Measurements from ENCODE around the gene PARP3.

PARP3 gene

DNA sequence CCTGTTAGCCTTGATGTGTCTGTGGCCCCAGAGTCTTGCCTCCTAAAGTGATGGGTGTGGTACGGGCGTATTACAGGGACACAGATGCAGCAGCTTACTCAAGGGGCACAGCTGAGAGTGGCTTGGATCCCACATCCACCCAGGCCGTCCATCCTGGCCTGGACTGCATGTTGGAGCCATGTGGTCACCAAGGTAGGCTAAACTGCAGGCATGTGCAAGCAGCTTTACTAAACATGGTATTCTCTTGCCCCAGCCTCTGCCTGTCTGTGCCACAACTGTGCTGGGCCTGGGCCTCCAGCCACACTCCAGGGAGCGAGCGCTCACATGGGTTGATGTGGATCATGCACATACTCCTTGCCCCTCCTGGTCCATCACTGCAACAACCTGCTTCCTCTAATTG, 7.0 kb downstream of the PARP3 start:
- no peak for DNase-seq

DNA sequence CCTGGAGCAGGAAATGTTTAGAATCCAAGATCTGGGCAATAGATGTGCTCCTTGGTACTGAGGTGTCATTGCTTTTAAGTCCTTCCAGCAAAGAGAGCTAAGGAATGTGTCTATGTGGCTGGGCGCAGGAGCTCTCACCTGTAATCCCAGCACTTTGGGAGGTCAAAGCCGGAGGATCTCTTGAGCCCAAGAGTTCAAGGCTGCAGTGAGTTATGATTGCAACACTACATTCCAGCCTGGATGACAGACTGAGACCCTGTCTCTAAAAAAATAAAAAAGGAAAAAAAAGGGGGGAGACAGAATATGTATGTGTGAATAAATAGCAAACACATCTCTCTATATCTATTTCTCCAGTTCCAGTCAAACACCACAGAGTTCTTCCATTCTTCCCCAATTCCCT, 8.7 kb downstream of the PARP3 start:
- DNase-seq: no peak

DNA sequence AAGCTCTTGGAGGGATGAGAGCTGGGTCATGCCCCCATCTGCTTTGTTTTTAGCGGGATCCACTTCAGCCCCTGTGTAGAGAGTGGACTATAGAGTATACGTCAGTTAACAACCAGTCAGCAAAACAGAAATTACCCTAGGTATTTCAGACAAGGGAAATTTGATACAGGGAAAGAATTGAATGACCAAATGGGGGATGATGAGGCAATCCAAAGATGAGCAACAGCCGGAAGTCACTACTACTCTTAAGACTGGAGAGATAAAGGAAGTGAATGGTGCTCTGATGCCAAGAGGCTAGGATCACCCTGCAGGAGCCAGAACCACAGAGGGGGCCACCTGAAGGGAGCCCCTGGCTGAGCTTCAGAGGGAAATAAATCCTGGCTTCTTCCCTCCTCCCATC, 11.3 kb downstream of the PARP3 start:
- DNase-seq: no peak

DNA sequence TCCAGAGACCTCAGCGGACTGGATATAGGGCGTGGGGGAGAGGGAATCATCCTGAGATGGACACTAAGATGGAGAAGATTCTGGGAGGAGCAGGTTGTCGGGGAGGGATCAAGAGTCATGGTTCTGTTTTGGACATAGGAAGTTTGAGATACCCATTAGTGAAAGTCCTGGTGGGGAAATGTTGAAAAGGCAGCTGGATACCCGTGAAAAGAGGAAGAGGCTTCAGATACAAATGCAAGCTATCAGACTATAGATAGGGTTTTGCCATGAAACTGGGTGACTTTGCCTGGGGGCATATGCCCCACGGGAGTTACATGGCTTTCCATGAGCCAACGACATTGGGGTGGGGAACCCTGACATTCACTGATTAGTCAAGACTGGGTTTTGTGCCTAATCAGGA, 11.9 kb downstream of the PARP3 start:
- DNase-seq: no peak

DNA sequence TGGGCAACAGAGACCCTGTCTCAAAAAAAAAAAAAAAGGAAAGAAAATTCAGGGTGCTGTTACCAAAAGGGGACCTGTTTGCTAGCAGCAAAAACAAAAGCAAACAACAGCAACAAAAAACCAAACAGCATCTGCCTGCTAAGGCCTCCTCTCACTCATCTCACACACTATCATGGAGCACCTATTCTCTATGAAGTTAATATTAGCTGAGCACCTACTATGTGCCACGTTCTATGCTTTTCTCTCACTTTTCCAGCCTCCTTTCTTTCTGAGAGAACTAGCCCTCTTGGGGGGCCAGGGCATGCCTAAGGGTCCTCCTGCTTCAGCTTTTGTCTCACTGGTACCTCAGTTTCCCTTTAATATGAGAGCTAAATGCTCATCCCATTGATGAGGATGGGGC, 12.6 kb downstream of the PARP3 start:
- DNase-seq: no peak

DNA sequence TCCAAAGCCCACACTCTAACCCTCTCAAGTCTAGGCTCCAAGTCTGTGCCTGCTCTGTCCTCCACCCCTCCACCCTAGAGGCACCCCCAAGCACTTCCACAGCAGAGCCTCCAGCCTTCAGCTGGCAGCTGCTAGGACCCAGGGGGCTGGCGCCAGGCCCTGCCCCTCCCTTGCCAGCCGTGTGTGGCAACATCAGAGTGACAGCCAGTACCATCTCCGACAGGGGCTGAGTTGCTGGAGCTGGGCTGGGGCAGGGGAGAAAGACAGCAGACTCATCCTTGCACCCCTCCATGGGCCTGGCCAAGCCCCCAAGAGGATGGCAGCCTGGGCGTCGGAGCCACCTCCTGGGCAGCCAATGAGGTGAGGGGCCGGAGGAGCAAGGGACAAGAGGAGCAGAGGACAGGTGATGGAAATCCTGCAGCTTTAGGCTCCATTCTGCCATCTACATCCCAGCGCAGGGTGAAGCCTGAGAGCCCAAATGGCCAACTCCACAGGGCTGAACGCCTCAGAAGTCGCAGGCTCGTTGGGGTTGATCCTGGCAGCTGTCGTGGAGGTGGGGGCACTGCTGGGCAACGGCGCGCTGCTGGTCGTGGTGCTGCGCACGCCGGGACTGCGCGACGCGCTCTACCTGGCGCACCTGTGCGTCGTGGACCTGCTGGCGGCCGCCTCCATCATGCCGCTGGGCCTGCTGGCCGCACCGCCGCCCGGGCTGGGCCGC, 13.2 kb downstream of the PARP3 start, which contains the start of gene GPR62:
Gene GPR62 (plus strand): TSS at position 207 of the 718 bp plus-strand sequence. CDS start 272 bp downstream, at position 479.
- DNase-seq: no peak

DNA sequence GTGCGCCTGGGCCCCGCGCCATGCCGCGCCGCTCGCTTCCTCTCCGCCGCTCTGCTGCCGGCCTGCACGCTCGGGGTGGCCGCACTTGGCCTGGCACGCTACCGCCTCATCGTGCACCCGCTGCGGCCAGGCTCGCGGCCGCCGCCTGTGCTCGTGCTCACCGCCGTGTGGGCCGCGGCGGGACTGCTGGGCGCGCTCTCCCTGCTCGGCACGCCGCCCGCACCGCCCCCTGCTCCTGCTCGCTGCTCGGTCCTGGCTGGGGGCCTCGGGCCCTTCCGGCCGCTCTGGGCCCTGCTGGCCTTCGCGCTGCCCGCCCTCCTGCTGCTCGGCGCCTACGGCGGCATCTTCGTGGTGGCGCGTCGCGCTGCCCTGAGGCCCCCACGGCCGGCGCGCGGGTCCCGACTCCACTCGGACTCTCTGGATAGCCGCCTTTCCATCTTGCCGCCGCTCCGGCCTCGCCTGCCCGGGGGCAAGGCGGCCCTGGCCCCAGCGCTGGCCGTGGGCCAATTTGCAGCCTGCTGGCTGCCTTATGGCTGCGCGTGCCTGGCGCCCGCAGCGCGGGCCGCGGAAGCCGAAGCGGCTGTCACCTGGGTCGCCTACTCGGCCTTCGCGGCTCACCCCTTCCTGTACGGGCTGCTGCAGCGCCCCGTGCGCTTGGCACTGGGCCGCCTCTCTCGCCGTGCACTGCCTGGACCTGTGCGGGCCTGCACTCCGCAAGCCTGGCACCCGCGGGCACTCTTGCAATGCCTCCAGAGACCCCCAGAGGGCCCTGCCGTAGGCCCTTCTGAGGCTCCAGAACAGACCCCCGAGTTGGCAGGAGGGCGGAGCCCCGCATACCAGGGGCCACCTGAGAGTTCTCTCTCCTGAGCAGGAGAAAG, 14.0 kb downstream of the PARP3 start:
- DNase-seq: no peak

DNA sequence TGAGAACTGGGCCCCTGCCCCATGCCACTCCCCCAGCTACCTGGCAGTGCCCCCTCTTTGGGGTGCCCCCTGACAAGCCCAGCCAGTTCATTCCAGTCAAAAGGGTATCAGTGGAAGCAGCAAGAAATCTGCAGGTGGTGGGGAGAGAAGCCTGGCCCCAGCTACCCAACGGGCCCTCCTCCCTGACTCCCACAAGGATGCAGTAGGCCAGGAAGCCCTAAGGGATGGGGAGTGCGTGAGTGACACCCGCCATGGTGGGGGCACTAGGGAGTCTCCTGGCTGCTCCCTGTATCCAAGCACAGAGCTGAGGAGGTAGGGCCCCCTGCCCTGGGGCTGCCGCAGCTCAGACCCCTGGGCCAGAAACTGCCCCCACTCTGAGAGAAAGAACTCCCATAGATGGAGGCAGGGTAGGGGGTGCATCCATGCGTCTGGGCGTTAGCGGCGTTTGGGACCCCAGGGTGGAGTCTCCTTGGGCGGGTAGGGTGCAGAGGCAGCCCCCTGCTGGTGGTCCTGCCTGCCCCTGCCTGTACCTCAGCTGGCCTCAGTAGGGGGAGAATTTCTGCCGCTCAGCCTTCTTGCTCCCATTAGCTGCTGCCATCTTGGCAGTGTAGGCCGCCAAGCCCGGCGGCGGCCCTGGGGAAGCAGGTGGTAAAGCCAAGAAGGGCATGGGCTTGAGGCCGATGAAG, 15.5 kb downstream of the PARP3 start:
- no peak for DNase-seq

DNA sequence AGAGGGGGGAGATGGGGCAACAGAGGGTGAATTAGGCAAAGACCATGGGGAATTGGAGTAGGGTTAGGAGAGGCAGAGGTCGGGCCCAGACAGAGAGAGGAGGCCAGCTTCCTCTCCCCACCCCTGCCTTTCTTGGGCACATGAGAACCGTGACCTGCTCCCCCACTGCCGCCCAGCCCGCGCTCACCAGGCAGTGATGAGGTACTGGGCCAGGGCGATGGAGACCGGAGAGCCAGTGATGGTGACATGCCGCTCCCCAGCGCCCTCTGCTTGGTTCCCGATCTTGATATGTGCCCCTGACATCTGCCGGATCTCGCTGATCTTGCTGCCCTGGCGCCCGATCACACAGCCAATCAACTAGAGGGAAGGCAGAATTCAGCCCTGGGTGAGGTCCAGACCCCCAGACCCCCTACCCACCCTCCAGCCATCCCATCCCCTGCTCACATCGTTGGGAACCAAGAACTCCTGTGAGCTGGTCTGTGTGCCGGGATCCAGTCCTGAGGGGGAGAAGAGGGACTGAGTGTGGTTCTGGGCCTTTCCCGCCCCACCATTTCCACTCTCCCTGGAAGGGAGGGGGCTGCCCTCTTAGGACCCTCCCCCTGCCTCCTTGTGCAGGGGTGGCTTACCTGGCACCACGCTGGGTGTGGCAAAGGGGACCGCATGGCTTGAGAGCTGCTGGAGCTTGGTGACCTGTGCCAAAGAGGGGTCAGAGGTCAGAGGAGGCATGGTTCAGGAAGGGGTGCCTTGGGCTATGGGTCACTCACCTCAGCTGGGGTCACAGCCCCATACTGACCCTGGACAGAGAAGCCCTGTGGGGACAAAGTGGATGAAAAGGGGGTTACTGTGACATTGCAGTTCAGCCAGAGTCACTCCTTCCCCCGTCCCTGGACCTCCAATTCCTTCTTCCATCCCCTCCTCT, 16.7 kb downstream of the PARP3 start:
- DNase-seq: no peak

DNA sequence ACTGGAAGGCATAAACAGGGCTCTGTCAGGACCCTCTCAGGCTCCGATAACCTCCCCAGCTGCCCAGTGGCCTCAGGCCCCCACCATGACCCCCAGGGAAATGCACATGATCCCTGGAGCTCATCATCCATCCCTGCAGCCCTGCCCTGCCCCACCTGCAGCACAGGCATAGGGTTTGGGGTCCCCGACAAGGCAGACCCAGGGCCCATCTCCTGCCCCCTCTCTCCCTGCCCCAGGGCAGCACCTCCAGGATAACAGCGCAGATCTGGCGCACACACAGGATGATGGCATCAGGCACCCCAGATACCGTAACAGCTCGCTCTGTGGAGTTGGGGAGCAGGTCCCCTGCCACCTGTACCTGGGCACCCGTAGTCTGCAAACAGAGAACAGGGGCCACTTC, 17.5 kb downstream of the PARP3 start:
- DNase-seq: no peak

DNA sequence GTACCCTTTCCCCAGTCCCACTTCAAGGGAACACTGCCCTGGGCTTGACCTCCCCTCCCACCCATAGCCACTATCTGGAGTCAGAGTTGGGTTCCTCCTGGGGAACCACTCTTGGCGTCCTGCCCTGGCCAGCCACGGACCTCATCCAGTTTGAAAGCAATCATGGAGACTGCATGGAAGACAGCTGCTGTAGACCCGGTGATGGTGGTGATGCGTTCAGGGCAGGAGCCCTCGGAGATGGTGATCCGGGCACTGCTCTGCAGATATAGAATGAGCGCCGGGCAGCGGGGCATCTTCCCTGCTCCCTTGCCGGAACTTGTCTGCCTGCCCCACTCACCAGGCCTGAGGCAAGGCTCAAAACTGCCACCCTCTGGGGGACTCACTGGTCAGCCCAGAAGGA, 18.2 kb downstream of the PARP3 start:
- no peak for DNase-seq

DNA sequence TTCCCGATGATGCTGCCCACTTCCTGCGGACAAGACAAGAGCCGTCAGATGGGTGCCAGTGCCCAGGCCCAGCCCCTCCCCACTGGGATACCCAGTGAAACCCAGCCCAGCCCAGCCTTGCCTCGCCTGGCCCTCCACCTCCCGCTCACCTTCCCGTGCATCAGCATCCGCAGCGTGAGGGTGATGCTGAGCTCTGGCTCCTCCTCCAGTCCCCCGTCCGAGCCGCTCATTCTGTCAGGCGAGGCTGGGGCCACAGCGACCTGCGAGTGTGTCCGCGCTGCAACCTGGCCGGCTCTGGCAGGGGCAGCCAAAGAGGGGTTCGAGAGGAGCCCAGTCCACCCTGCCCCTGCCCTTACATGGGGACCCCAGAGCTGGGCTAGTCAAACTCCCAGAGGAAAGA, 18.8 kb downstream of the PARP3 start:
- DNase-seq: no peak

DNA sequence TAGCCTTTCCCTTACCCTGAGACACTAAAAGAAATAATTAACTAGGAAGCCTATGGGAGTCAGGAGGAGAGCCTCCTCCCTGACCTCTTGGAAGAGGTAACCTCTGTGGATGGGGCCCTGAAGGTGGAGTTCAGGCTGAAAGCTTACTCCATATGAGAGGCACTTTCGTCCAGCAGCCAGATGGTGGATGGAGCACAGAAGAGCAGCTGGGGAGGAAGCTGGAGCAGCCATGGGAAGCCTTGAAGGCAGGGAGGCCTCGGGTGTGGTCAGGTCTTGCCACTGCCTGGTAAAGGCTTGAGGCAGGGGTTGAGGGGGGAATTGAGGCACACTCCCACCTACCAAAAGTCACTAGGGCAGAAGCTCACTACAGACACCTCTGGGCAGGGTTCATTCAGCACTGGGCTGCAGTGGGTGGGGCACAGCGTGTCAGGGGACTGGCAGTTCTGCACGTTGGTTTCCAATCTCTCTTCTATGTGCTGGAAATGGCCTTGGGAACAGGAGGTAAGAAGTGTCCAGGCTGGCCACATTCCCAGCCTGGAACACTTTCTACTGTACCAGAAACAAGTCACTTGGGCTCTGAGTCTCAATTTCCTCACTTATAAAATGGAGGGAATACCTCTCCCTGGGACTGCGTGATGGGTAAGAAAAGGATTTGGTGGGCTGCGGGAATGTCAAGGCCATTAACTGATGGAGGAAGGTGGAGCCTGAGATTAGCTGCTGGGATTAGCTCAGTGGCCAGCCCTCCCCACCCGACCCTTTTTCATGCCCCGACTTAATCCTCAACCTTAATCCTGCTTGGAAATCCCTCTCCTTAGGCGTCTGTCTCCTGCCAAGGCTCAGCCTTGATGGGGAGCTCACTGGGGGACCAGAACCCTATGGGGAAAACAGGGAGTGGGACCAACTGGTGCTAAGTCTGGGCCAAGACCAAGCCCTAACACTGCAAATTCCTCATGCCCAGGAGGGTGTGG, 19.7 kb downstream of the PARP3 start:
- no peak for DNase-seq

DNA sequence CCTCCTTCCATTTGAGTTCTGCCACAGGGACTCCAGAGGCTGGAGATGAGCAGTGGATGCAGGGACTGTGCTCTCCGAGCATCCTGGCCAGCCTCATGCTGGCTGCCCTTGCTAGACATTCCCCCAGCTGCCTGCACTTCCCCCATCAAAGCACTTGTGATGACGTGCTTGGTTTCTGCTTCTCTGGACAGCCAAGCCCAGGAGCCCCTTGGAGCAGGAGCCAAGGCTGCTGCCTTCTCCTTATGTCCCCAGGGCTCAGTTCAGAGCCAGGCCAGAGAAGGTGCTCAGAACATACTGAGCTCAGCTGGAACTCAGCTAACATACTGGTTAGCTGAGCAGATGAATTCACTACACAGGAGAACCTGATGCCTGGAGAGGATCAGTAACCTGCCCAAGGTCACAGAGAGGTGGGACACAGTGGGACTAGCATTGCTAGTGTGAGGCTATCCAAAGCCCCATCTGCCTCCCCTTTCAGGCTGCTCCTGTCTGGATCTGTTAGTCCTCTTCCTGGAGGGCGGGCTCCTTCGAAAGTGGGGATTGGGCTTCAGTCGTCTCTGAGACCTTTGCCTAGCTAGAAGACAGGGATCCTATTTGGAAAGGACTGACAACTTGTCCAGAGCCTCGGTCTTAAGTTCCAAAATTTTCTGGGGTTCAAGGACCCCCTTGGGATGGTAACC, 20.8 kb downstream of the PARP3 start:
- no peak for DNase-seq

DNA sequence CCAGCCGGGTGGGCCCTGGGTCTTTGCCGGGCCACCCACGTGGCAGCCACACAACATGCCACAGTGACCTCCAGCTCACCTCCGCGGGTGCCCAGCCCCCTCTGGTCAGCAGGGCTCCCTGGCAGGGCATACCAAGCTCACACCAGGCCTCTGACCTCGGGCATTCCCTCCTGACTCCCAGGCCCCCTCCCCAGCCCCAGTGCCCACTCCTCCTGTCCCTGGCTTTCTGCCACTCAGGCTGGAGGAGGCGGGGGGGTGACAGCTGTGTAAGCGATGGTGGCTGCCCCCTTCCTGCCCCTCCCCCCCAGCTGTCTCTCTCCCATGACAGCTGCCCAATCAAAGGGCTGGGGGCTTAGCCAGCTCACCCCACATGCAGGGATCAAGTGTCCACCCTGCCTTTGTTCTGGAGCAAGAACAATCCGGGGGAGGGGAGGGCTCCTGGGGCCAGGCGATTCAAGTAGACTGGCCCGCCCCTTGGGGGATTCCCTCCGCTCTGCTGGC, 21.8 kb downstream of the PARP3 start:
- no peak for DNase-seq

DNA sequence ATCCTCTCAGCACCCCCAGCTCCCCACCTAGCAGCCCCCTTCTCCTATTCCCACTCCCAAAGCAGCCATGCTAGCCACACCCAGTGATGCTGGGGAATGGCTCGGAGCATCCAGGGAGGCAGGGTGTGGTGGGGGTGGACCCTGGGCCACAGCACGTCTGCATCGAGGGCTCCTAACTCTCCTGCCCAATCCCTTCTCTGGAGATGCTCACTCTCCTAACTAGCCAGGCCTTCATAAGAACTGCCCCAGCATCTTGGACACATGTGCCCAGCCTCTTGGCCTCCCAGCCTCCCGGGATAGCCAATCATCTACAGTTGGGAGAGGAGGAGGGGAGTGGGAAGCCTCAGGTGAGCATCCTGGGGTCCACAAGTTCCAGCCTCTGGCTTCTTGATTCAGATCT, 22.4 kb downstream of the PARP3 start:
- DNase-seq: no peak

DNA sequence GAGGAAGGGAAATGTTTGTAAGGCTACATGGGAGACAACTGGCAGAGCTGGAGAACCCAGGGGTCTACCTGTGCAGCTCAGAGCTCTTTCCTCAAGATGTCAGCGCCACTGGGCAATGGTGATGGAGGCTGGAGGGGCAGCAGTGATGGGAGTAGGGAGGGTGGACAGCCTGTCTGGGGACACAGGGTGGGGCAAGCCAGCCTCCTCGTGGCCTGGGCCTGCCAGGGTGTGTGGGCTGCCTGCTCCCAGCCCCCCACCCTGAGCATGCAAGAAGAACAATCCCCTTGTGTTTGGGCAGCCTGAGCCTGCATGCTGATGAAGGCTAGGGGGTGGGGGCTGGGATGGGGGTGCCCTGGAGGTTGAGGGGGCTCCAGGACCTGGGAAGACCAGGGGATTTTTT, 23.9 kb downstream of the PARP3 start:
- DNase-seq: no peak

DNA sequence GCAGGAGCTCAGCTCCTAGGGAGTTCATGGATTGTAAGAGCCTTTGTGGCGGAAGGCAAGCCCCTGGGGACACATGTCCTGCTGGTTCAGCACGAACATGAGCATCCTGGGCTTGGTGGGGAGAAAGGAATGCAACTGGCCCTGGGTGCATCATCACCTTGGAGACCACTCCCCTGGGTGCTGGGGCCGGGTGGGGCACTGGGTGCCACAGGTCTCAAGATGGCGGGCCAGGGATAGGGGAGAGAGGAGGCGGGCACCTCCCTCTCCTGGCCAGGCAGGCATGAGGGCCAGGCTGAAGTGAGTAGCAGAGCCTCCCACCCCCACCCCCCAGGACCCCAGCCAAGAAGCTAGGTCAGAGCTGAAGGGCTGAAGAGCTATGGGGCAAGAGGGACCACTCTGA, 24.3 kb downstream of the PARP3 start:
- DNase-seq: no peak

DNA sequence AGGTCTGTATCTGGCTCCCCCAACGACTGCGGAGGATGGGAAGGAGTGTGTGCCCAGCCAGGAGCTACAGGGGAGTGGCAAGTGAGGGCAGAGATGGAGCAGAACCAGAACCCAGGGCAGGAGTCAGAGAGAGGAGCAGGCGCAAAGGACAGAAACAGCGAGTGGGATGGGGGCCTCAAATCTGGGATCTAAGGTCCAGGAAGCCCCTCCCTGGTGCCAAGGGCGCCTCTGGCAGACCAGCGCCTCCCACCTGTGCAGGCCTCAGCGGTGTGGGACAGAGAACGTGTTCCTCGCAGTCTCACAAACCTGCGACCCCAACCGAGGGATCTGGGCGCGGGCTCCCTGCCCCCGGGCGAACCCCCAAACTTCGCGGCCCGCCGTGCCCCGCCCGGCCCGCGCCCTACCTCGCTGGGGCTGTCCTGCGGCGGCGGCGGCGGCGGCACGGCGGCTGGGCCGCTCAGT, 24.8 kb downstream of the PARP3 start:
- DNase-seq: no peak

DNA sequence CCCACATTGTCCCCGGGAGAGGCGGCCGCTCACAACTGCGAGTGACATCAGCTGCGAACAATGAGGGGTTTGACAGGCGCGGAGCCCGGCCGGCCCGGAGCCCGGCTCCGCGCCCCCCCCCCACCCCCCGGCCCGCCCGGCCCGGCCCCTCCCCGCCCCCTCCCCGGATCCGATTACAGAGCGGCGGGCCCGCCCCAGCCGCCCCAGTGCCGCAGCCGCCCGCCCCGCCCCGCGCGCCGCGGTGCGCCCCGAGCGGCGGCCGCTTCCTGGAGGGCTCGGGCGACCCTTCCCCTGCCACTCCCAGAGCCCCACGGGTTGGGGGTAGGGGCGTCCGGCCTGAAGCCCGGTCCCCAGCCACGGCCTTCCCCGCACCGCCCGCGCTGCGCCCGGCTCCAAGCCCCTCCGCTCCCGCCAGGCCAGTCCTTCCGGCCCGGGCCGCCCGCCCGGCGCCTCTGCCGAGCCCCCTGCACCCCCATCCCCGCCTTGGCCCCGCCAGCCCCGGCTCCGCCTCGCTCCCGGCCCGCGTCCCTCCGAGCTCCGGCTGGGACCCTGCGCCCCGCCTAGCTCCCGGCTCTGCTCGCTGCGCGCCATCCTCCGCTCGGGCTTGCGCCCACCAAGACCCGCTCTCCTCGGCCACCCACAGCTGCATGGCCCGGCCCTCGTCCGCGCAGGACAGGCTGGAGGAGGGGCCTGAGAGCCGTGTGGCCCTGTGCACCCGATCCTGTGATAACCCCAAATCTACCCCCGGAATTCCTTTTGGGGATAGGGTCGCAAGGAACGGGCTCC, 25.4 kb downstream of the PARP3 start, which contains the start of gene PCBP4:
Gene PCBP4 (minus strand): TSS at position 71 of the 786 bp plus-strand sequence. CDS start 6,214 bp downstream, outside the sequence.
- DNase-seq: no peak

Data from NCI-H1436 (cell line).